PC-9 (cell line): Measurements from ENCODE around the gene CCDC146.

Experiments used
- EZH2 ChIP-seq: fragments of 200-600 bp; sonication (generic); IDR thresholded peaks from 2 replicates; pipeline ENCODE4 v1.8.0; 2017; ENCODE audit warnings: antibody characterized with exemption, low read depth
- TF ChIP-seq, protein P1 (sequence below): fragments of 200-600 bp; sonication (generic); conservative IDR thresholded peaks from 2 replicates; pipeline ENCODE4 v1.6.1; 2017; ENCODE audit warnings: mixed run types, antibody characterized with exemption, mild to moderate bottlenecking, moderate library complexity

DNA sequence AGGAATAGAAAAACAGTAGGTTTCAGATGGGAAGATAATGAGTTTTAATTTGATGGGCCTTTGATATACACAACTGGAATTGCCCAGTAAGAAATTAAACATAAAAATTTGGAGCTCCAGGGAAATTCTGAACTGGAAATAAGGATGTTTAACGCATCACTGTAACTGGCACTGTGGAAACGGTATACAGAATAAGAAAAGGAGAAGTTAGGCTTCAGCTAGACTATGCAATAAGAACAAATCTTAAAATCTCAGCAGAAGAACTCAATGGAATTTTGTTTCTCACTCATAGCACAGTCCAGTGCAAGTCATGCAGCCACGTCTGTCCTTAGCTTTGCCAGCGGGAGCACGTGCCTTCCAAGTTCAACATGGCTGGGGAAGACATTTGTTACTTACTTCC, 130.1 kb downstream of the CCDC146 start:
- TF ChIP-seq, protein P1, sequence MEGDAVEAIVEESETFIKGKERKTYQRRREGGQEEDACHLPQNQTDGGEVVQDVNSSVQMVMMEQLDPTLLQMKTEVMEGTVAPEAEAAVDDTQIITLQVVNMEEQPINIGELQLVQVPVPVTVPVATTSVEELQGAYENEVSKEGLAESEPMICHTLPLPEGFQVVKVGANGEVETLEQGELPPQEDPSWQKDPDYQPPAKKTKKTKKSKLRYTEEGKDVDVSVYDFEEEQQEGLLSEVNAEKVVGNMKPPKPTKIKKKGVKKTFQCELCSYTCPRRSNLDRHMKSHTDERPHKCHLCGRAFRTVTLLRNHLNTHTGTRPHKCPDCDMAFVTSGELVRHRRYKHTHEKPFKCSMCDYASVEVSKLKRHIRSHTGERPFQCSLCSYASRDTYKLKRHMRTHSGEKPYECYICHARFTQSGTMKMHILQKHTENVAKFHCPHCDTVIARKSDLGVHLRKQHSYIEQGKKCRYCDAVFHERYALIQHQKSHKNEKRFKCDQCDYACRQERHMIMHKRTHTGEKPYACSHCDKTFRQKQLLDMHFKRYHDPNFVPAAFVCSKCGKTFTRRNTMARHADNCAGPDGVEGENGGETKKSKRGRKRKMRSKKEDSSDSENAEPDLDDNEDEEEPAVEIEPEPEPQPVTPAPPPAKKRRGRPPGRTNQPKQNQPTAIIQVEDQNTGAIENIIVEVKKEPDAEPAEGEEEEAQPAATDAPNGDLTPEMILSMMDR: no peak
- TF ChIP-seq EZH2: no peak
